Common myeloid progenitor, CD34-positive (primary cell): ENCODE results near the gene FRMD4A.

Experiments used
- CTCF ChIA-PET: fragments of 350-600 bp; sonication (Branson Sonifier 250); formaldehyde crosslinking; loops from one replicate; lab custom pipeline; 2021; ENCODE audit warnings: antibody characterized with exemption; lab: Charles Lee
- POLR2A ChIA-PET: fragments of 350-600 bp; sonication (Branson Sonifier 250); formaldehyde crosslinking; loops from one replicate; lab custom pipeline; 2021; ENCODE audit warnings: antibody characterized with exemption; lab: Charles Lee
- DNase-seq, 3 donors: peaks; one replicate each; pipeline versions ENCODE4 v3.0.0 to v3.0.0-alpha.2; 2013
- H3K27ac ChIP-seq, 2 experiments: 1 replicate in 1 of 2; 2 replicates in 1 of 2; pipeline ENCODE4 v1.7.0; 2013; ENCODE audit warnings: inconsistent platforms in 2 of 2, low read length in 2 of 2, mild to moderate bottlenecking in 2 of 2, low read depth in 1 of 2, moderate library complexity in 1 of 2; ENCODE audit not compliant: severe bottlenecking in 2 of 2, insufficient read depth in 1 of 2, poor library complexity in 1 of 2
- H3K27me3 ChIP-seq, 5 experiments: replicated peaks in 2 of 5; 1 replicate in 3 of 5; 2 replicates in 2 of 5; pipeline versions ENCODE4 v1.6.1 to v1.7.0; 2013; ENCODE audit warnings: low read length in 4 of 5, mild to moderate bottlenecking in 2 of 5, moderate library complexity in 2 of 5, inconsistent platforms in 1 of 5; ENCODE audit not compliant: insufficient read depth in 5 of 5, control insufficient read depth in 4 of 5
- H3K36me3 ChIP-seq, 4 experiments: 1 replicate in 2 of 4; 2 replicates in 2 of 4; pipeline versions ENCODE4 v1.6.1 to v1.7.0; 2013; ENCODE audit warnings: low read length in 3 of 4, control low read depth in 1 of 4, mild to moderate bottlenecking in 1 of 4; ENCODE audit not compliant: control insufficient read depth in 4 of 4, insufficient read depth in 4 of 4
- H3K4me1 ChIP-seq, 4 experiments: 1 replicate in 3 of 4; 2 replicates in 1 of 4; pipeline versions ENCODE4 v1.6.1 to v1.7.1; 2013; ENCODE audit warnings: low read length in 3 of 4, mild to moderate bottlenecking in 3 of 4, control low read depth in 1 of 4, inconsistent platforms in 1 of 4, moderate library complexity in 1 of 4; ENCODE audit not compliant: control insufficient read depth in 4 of 4, insufficient read depth in 4 of 4; ENCODE audit errors: control extremely low read depth in 1 of 4
- H3K4me3 ChIP-seq, 7 experiments: 1 replicate in 4 of 7; 2 replicates in 3 of 7; pipeline versions ENCODE4 v1.5.1 to v1.7.0; 2013; ENCODE audit warnings: mild to moderate bottlenecking in 7 of 7, low read length in 6 of 7, moderate library complexity in 6 of 7, inconsistent platforms in 2 of 7, low read depth in 2 of 7, control low read depth in 1 of 7; ENCODE audit not compliant: insufficient read depth in 4 of 7, control insufficient read depth in 1 of 7; ENCODE audit errors: extremely low read depth in 1 of 7
- H3K9me3 ChIP-seq, 5 experiments: 1 replicate in 4 of 5; 2 replicates in 1 of 5; pipeline versions ENCODE4 v1.6.1 to v1.7.1; 2013; ENCODE audit warnings: low read length in 4 of 5, mild to moderate bottlenecking in 2 of 5, inconsistent platforms in 1 of 5, low read depth in 1 of 5, moderate library complexity in 1 of 5; ENCODE audit not compliant: control insufficient read depth in 4 of 5, insufficient read depth in 2 of 5; ENCODE audit errors: control extremely low read depth in 1 of 5
- WGBS: methylation state at CpG from one replicate; pipeline ENCODE4 v1.1.5; 2013; ENCODE audit not compliant: insufficient coverage; 5-methylcytosine and 5-hydroxymethylcytosine counted together

Gene FRMD4A

GRCh38 chr10:13823096-13823708, 507.5 kb downstream of the FRMD4A start:
- 85% methylated on average over 7 of the region's 8 CpGs for WGBS
- ChIA-PET POLR2A (no interaction called here), CTCF (interaction anchor here (1.3 kb wide), 1 partner anchor 15 kb away, joined by 3 read pairs; no protein-coding TSS in a partner anchor)
- Histone ChIP-seq H3K27ac (no peak overlapping the region), H3K4me3 (no peak overlapping the region), H3K27me3 (peaks cover 0 to 58% (median 12%) of the 10 kb centered on the region in 5 experiments), H3K9me3 (no peaks in the 10 kb centered on the region), H3K36me3 (no peaks in the 10 kb centered on the region), H3K4me1 (no peaks in the 10 kb centered on the region)
- DNase-seq, result no peak

GRCh38 chr10:13822490-13822889, 508.2 kb downstream of the FRMD4A start:
- Histone ChIP-seq H3K9me3 (peaks cover 0 to under 1% (median 0%) of the 10 kb centered on the region in 5 experiments), H3K4me1 (no peaks in the 10 kb centered on the region), H3K4me3 (no peak overlapping the region), H3K27ac (no peak overlapping the region), H3K36me3 (no peaks in the 10 kb centered on the region), H3K27me3 (peaks cover 0 to 60% (median 12%) of the 10 kb centered on the region in 5 experiments)
- POLR2A ChIA-PET, result no interaction called here
- DNase-seq, result no peak
- CTCF ChIA-PET, result interaction anchor here (1.3 kb wide), 1 partner anchor 16 kb away, joined by 3 read pairs; no protein-coding TSS in a partner anchor
- WGBS, result 88% methylated on average over 3 of the region's 3 CpGs

- H3K9me3 ChIP-seq, result peaks cover 0 to 14% (median 0%) of the 10 kb centered on the region in 5 experiments
- DNase-seq, result no peak
- no peaks in the 10 kb centered on the region for H3K36me3 ChIP-seq
- H3K27me3 ChIP-seq, result peaks cover 0 to 54% (median 11%) of the 10 kb centered on the region in 5 experiments
- ChIA-PET POLR2A (no interaction called here), CTCF (interaction anchor here (1.4 kb wide), 1 partner anchor 17 kb away, joined by 3 read pairs; no protein-coding TSS in a partner anchor)
- no peaks in the 10 kb centered on the region for H3K4me1 ChIP-seq
- H3K27ac ChIP-seq, result no peak overlapping the region
- no peak overlapping the region for H3K4me3 ChIP-seq
- WGBS, result 19% methylated on average over 8 of the region's 9 CpGs
Measured at GRCh38 chr10:13820964-13821337, 509.8 kb downstream of the FRMD4A start.

- H3K36me3 ChIP-seq, result no peaks in the 10 kb centered on the region
- 94% methylated on average over 15 of the region's 19 CpGs for WGBS
- no peaks in the 10 kb centered on the region for H3K4me1 ChIP-seq
- no peak overlapping the region for H3K4me3 ChIP-seq
- CTCF ChIA-PET, result interaction anchor here (1.4 kb wide), 1 partner anchor 17 kb away, joined by 3 read pairs; no protein-coding TSS in a partner anchor
- peaks cover 0 to 49% (median 11%) of the 10 kb centered on the region in 5 experiments for H3K27me3 ChIP-seq
- no peak overlapping the region for H3K27ac ChIP-seq
- H3K9me3 ChIP-seq, result peaks cover 0 to 14% (median 0%) of the 10 kb centered on the region in 5 experiments
- POLR2A ChIA-PET, result no interaction called here
- no peak for DNase-seq
Measured at GRCh38 chr10:13820119-13820963, 510.4 kb downstream of the FRMD4A start.

- Histone ChIP-seq H3K9me3 (peaks cover 0 to 14% (median 1%) of the 10 kb centered on the region in 5 experiments), H3K27me3 (peaks cover 0 to 31% (median 5%) of the 10 kb centered on the region in 5 experiments), H3K36me3 (no peaks in the 10 kb centered on the region), H3K4me1 (no peaks in the 10 kb centered on the region), H3K27ac (no peak overlapping the region), H3K4me3 (no peak overlapping the region)
- POLR2A ChIA-PET, result no interaction called here
- 75% methylated on average over 6 of the region's 7 CpGs for WGBS
- DNase-seq, result no peak
- CTCF ChIA-PET, result no interaction called here
Measured at GRCh38 chr10:13816195-13816925, 514.4 kb downstream of the FRMD4A start.

GRCh38 chr10:13815756-13816155, 515.0 kb downstream of the FRMD4A start:
- H3K27ac ChIP-seq, result no peak overlapping the region

More at GRCh38 chr10:13815756-13816155, 515.0 kb downstream of the FRMD4A start:
- Histone ChIP-seq H3K27me3 (peaks cover 0 to 25% (median 5%) of the 10 kb centered on the region in 5 experiments), H3K4me1 (no peaks in the 10 kb centered on the region), H3K36me3 (no peaks in the 10 kb centered on the region), H3K9me3 (peaks cover 0 to 14% (median 1%) of the 10 kb centered on the region in 5 experiments), H3K4me3 (no peak overlapping the region)
- ChIA-PET CTCF (no interaction called here), POLR2A (no interaction called here)
- no peak for DNase-seq
